Caco-2 (cell line): Measurements from ENCODE around the gene HPX. TPM values are rescaled to one million over a fixed set of nuclear protein-coding genes. Genes with fewer than 3 reads are reported as not detected.
A peak's percentile ranks its signal among the peaks of the same experiment; 100 is the strongest.

Experiments
- BruUV-seq: library from RNA; stranded (reverse); fragments of 400-500 nt; replicated peaks from 2 replicates; lab custom pipeline; 2021; lab: Mats Ljungman, UMichigan
- CTCF ChIA-PET: fragments of 300-600 bp; sonication (Branson Sonifier 250); formaldehyde crosslinking; loops from one replicate; lab custom pipeline; 2022; ENCODE audit warnings: antibody characterized with exemption; lab: Charles Lee
- POLR2A ChIA-PET: fragments of 300-600 bp; sonication (Branson Sonifier 250); formaldehyde crosslinking; loops from one replicate; lab custom pipeline; 2022; ENCODE audit warnings: antibody characterized with exemption; lab: Charles Lee
- DNase-seq, 2 experiments: peaks; one replicate each; pipeline versions ENCODE4 v3.0.0 to v3.0.0-alpha.2; 2020 to 2022
- H3K27me3 ChIP-seq: replicated peaks from 2 replicates; pipeline ENCODE4 v1.6.0; 2011; ENCODE audit warnings: low read length; ENCODE audit not compliant: control insufficient read depth, insufficient read depth
- H3K36me3 ChIP-seq: 2 replicates; pipeline ENCODE4 v1.5.1; 2011; ENCODE audit warnings: low read length; ENCODE audit not compliant: control insufficient read depth, insufficient read depth
- H3K4me1 ChIP-seq: fragments of 250-450 bp; sonication (Bioruptor Pico); 2 replicates; pipeline ENCODE4 v1.5.1; 2020; ENCODE audit warnings: mild to moderate bottlenecking
- H3K4me3 ChIP-seq: 2 replicates; pipeline ENCODE4 v1.5.1; 2011; ENCODE audit warnings: low read depth, mild to moderate bottlenecking, control low read depth, low read length
- H3K9me3 ChIP-seq: fragments of 250-450 bp; sonication (Bioruptor Pico); 2 replicates; pipeline ENCODE4 v1.5.1; 2020; ENCODE audit warnings: mild to moderate bottlenecking, moderate library complexity
- H3K27ac Mint-ChIP-seq: one replicate; pipeline ENCODE4 v1.8.0; 2022; ENCODE audit warnings: mixed read lengths; ENCODE audit not compliant: unreplicated experiment
- H3K27me3 Mint-ChIP-seq: one replicate; pipeline ENCODE4 v1.8.0; 2022; ENCODE audit warnings: mixed read lengths; ENCODE audit not compliant: insufficient read depth, unreplicated experiment
- H3K36me3 Mint-ChIP-seq: one replicate; pipeline ENCODE4 v1.8.0; 2022; ENCODE audit warnings: mild to moderate bottlenecking, mixed read lengths; ENCODE audit not compliant: insufficient read depth, unreplicated experiment
- H3K4me1 Mint-ChIP-seq: one replicate; pipeline ENCODE4 v1.8.0; 2022; ENCODE audit warnings: low read depth, mixed read lengths; ENCODE audit not compliant: unreplicated experiment
- H3K4me3 Mint-ChIP-seq: one replicate; pipeline ENCODE4 v1.8.0; 2022; ENCODE audit warnings: mild to moderate bottlenecking, moderate library complexity, mixed read lengths; ENCODE audit not compliant: unreplicated experiment
- H3K9me3 Mint-ChIP-seq: one replicate; pipeline ENCODE4 v1.8.0; 2022; ENCODE audit warnings: mixed read lengths; ENCODE audit not compliant: unreplicated experiment
- intact Hi-C: fragments of 100-400 bp; cut with micrococcal nuclease; formaldehyde crosslinking; loops from one replicate; pipeline ENCODE4 v1.10.0; 2022; ENCODE audit not compliant: unreplicated experiment
- total RNA-seq: library from RNA; stranded (reverse); gene quantifications from 2 replicates; pipeline ENCODE4 v1.2.3, GENCODE V29; 2022
- TF ChIP-seq, protein P1 (sequence below), 2 experiments: fragments of 200-600 bp in 1 of 2; IDR thresholded peaks; 1 replicate in 1 of 2; 2 replicates in 1 of 2; pipeline versions ENCODE4 v1.5.1 to v1.8.0; 2011 to 2022; ENCODE audit warnings: antibody characterized with exemption in 1 of 2, control low read depth in 1 of 2, inconsistent platforms in 1 of 2, low read depth in 1 of 2, low read length in 1 of 2, mild to moderate bottlenecking in 1 of 2, moderate library complexity in 1 of 2; ENCODE audit not compliant: insufficient read depth in 1 of 2, severe bottlenecking in 1 of 2, unreplicated experiment in 1 of 2

HPX gene
- total RNA-seq, 1 experiment from 2014 or later, result 10.7 TPM

DNA sequence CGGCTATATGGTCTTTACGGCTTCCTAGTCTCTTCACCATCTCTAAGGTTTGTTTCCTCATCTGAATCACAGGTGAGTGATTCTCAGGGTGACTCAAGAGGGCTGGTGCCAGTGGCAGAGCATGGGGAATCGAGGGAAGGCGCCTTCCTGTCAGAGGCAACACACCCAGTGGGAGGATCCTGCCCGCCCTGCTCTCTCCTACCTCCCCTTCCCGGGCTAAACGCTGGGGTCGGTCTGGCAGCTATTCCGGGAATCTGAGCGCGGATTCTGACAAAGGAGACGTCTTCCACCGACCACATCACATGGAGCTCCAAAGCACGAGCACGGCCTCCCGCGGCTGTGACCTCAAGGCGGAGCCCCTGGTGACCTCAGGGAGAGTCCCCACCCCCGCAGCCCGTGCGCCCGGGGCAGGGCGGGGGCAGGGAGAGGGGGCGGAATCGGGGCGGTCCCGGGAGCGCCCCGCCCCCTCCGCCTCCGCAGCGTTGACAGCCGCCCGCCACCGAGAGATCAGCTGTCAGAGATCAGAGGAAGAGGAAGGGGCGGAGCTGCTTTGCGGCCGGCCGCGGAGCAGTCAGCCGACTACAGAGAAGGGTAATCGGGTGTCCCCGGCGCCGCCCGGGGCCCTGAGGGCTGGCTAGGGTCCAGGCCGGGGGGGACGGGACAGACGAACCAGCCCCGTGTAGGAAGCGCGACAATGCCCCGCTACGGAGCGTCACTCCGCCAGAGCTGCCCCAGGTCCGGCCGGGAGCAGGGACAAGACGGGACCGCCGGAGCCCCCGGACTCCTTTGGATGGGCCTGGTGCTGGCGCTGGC lies 50.7 kb downstream of the HPX start, which contains the start of gene SMPD1:
TSS of gene SMPD1 (plus strand) at position 570 of the 813 bp plus-strand sequence. CDS start at position 695, 125 bp downstream.
- ChIA-PET CTCF (interaction anchor here (0.5 to 1.6 kb wide), 16 partner anchors 9 to 422 kb away, joined by 3 to 23 read pairs (median 4); partner anchors contain the start of genes APBB1, ARFIP2 and TIMM10B), POLR2A (interaction anchor here (0.5 to 1.8 kb wide), 14 partner anchors 9 to 768 kb away, joined by 3 to 17 read pairs (median 3); partner anchors contain the start of genes APBB1, ARFIP2, MRPL17 and TIMM10B)
- H3K27me3 Mint-ChIP-seq, result no peaks in the 10 kb centered on the region
- Histone ChIP-seq H3K36me3 (no peaks in the 10 kb centered on the region), H3K4me3 (peak within 1 kb of the TSS; percentile 80), H3K27me3 (no peaks in the 10 kb centered on the region), H3K4me1 (peaks cover 24% of the 10 kb centered on the region), H3K9me3 (no peaks in the 10 kb centered on the region)
- H3K4me3 Mint-ChIP-seq, result peak within 1 kb of the TSS; percentile 68
- peaks cover 34% of the 10 kb centered on the region for H3K4me1 Mint-ChIP-seq
- peaks cover 17% of the 10 kb centered on the region for H3K36me3 Mint-ChIP-seq
- no peaks in the 10 kb centered on the region for H3K9me3 Mint-ChIP-seq
- DNase-seq, result peak; percentile 92 to 93
- no TSS peak for BruUV-seq
- intact Hi-C loops, result loop anchor here (1.0 to 10.0 kb wide), 7 partner anchors 8 to 225 kb away; partner anchors contain the start of genes APBB1, HPX, TAF10 and TPP1
- TF ChIP-seq, protein P1, sequence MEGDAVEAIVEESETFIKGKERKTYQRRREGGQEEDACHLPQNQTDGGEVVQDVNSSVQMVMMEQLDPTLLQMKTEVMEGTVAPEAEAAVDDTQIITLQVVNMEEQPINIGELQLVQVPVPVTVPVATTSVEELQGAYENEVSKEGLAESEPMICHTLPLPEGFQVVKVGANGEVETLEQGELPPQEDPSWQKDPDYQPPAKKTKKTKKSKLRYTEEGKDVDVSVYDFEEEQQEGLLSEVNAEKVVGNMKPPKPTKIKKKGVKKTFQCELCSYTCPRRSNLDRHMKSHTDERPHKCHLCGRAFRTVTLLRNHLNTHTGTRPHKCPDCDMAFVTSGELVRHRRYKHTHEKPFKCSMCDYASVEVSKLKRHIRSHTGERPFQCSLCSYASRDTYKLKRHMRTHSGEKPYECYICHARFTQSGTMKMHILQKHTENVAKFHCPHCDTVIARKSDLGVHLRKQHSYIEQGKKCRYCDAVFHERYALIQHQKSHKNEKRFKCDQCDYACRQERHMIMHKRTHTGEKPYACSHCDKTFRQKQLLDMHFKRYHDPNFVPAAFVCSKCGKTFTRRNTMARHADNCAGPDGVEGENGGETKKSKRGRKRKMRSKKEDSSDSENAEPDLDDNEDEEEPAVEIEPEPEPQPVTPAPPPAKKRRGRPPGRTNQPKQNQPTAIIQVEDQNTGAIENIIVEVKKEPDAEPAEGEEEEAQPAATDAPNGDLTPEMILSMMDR (IDR thresholded peaks at IDR 0.05; ENCODE audit: insufficient read depth in 1 of 2, low read depth in 1 of 2, low read length in 1 of 2, severe bottlenecking in 1 of 2, unreplicated experiment in 1 of 2), result no peak
- peak within 1 kb of the TSS; percentile 27 for H3K27ac Mint-ChIP-seq

DNA sequence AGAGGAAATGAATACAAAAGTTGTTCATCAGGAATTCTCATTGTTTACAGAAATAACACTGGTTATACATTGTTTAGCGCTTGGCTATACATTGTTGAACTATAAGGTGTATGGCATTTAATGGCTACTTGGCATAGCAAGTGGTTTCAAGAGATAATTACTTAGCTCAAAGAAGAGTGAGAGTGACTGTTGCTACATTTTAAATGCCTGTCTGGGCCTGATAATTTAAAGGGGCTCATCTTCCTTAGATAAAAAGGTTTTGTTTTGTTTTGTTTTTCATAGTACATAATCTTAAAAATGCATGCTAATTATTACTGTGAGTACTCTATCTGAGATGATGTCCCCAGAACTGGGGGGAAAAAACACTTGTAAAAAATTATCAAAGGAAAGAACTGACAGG lies 52.0 kb downstream of the HPX start:
- DNase-seq, result no peak
- intact Hi-C loops, result no loop called here
- no peaks in the 10 kb centered on the region for H3K9me3 Mint-ChIP-seq
- H3K4me3 ChIP-seq, result no peak overlapping the region
- H3K36me3 Mint-ChIP-seq, result peaks cover 17% of the 10 kb centered on the region
- TF ChIP-seq, protein P1 (IDR thresholded peaks at IDR 0.05; ENCODE audit: insufficient read depth in 1 of 2, low read depth in 1 of 2, low read length in 1 of 2, severe bottlenecking in 1 of 2, unreplicated experiment in 1 of 2), result no peak
- H3K27me3 Mint-ChIP-seq, result no peaks in the 10 kb centered on the region
- no peaks in the 10 kb centered on the region for H3K9me3 ChIP-seq
- no peaks in the 10 kb centered on the region for H3K36me3 ChIP-seq
- CTCF ChIA-PET, result interaction anchor here (1.8 to 2.4 kb wide), 2 partner anchors 10 to 55 kb away, joined by 6 to 27 read pairs; no protein-coding TSS in a partner anchor
- peak overlapping the region; percentile 68 for H3K4me3 Mint-ChIP-seq
- no TSS peak for BruUV-seq
- H3K4me1 Mint-ChIP-seq, result peaks cover 39% of the 10 kb centered on the region
- H3K27ac Mint-ChIP-seq, result peak overlapping the region; percentile 63
- POLR2A ChIA-PET, result interaction anchor here (1.2 kb wide), 1 partner anchor 39 kb away, joined by 4 read pairs; no protein-coding TSS in a partner anchor
- peaks cover 24% of the 10 kb centered on the region for H3K4me1 ChIP-seq
- no peaks in the 10 kb centered on the region for H3K27me3 ChIP-seq
